ENCODE data around the gene GFRA1.

DNA sequence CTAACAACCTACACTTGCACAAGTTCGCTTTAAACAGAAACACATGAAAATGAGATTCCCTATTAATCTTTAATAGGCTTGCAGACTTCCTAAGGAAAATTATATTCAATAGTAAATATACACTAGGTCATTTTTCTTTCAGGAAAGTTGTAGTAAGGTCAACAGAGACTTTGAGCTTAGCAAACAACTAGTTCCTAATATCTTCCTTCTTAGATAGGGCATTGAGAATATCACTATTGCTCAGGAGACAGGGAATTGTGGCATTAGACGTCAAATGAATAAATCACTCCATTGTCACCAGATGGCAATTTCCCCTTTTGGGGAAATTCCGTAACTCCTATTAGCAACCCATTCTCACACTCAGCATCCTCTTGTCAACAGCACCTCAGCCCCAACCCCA lies 164.9 kb downstream of the GFRA1 start:
- TF ChIP-seq, protein P1, sequence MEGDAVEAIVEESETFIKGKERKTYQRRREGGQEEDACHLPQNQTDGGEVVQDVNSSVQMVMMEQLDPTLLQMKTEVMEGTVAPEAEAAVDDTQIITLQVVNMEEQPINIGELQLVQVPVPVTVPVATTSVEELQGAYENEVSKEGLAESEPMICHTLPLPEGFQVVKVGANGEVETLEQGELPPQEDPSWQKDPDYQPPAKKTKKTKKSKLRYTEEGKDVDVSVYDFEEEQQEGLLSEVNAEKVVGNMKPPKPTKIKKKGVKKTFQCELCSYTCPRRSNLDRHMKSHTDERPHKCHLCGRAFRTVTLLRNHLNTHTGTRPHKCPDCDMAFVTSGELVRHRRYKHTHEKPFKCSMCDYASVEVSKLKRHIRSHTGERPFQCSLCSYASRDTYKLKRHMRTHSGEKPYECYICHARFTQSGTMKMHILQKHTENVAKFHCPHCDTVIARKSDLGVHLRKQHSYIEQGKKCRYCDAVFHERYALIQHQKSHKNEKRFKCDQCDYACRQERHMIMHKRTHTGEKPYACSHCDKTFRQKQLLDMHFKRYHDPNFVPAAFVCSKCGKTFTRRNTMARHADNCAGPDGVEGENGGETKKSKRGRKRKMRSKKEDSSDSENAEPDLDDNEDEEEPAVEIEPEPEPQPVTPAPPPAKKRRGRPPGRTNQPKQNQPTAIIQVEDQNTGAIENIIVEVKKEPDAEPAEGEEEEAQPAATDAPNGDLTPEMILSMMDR (IDR thresholded peaks at IDR 0.05 in 8 of 11, conservative IDR thresholded peaks at IDR 0.05 in 3 of 11), result no peak
- TF ChIP-seq POLR2A (IDR thresholded peaks at IDR 0.05) (no peak), POLR2AphosphoS5 (IDR thresholded peaks at IDR 0.05) (no peak)

Measured in spleen (tissue), 7 donors.